Measurements from ENCODE around the gene IL10.

DNA sequence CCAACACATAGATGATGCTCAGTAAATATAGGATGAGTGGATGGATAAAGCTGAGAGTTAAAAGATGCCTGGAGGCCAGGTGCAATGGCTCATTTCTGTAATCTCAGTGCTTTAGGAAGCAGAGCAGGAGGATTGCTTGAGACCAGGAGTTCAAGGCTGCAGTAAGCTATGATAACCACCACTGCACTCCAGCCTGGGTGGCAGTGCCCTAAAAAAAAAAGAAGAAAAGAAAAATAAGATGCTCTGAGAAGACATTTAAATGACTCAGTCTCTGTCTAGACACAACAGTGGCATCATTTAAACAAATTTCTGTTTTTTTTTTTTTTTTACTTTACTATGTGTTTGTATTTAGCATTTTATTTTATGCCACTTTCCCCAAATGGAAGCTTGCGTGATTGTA, 27.0 kb downstream of the IL10 start:
- TF ChIP-seq CTCF (IDR thresholded peaks at IDR 0.05) (no peak), MAX (IDR thresholded peaks at IDR 0.05; ENCODE audit: low read depth) (no peak), IRF3 (IDR thresholded peaks at IDR 0.05; ENCODE audit: low read depth, low read length) (no peak), RCOR1 (IDR thresholded peaks at IDR 0.05; ENCODE audit: low read length) (no peak), RAD21 (IDR thresholded peaks at IDR 0.05; ENCODE audit: low read length) (no peak), POLR2AphosphoS5 (IDR thresholded peaks at IDR 0.05; ENCODE audit: low read depth, low read length) (no peak), GATA2 (CRISPR knock-in tag; IDR thresholded peaks at IDR 0.05) (no peak)
- TF ChIP-seq, protein P1, sequence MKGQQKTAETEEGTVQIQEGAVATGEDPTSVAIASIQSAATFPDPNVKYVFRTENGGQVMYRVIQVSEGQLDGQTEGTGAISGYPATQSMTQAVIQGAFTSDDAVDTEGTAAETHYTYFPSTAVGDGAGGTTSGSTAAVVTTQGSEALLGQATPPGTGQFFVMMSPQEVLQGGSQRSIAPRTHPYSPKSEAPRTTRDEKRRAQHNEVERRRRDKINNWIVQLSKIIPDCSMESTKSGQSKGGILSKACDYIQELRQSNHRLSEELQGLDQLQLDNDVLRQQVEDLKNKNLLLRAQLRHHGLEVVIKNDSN (IDR thresholded peaks at IDR 0.05; ENCODE audit: borderline replicate concordance, low read depth): no peak
